Bone marrow (tissue), 2 donors: ENCODE data around the gene CCDC15.
"Not testable (repeated sequence)": the region's sequence is repeated elsewhere in the genome, so short reads cannot be mapped to it uniquely, and the experiment has no call there.

ENCODE experiments used
- DNase-seq, 2 donors: peaks; one replicate each; lab custom pipeline; 2025; lab: John Stamatoyannopoulos, UW

The CCDC15 gene

DNA sequence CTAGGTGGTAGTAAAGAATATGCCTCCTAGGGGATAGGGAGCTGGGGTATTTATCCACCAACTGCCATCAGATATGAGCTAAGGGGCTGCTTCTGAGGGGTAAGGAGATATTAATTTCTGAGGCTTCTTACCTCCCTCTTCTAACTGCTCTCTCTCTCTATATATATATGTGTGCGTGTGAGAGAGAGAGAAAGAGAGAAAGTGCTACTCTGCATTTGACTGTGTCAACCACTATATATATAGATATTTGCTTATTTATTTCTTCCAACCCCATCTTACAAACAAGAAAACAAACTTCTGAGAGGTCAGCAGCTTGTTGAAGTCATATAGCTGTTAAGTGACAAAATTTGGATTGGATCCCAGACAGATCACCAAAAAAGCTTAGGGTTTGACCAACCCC lies 12.3 kb upstream of the CCDC15 start:
- DNase-seq, result no peak

DNA sequence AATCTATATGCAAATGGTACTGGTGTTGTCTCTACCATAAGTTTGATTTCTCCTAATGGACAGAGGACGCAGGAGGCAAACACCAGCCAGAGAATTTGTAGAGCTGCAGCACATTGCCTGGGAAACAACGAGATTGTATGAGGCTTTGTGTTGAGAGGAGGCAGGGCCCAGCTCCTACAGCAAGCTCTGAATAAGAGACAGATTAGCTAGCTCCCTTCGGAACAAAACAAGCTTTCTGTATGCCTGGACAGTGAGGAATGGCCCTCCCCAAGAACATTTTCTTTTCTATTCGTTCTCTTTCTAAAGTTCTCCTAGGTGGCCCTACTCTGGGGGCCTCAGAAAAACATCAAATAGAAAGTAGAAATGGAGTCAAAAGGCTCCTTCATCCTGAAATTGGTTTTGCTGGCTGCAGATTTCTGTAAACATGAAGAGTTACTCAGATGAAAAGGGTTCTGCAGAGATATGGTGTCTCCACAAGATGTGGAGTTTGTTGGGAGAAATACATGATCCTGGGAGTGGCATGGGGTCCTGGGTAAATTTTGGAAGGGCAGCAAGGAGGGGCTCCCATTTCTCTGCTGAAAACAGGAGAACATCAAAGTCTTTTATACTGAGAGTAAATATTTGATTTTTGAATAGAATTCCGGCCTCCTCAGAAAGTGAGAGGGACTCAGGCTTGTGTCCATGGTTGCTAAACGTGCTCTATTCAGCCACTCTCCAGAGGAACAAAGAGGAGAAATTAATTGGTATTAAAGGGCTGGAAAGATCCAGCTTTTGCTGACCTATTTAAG lies 11.3 kb upstream of the CCDC15 start:
- no peak for DNase-seq

DNA sequence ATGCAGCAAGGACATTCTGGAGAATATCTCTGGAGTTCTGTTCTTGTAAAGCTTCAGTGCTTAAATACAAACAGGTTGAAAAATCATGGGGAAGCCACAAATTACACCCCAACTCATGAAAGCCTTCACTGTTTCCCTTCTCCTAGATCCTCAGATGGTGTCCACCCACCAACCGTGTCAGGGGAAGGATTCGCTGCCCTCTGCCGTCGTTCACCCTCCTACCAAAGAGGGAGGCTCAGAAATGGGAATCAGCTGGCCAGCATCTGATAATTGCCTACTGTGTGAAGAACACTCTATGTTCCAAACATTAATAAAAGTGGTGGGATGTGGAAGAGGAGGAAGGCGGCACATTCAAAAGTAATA lies 10.8 kb upstream of the CCDC15 start:
- DNase-seq, result no peak

DNA sequence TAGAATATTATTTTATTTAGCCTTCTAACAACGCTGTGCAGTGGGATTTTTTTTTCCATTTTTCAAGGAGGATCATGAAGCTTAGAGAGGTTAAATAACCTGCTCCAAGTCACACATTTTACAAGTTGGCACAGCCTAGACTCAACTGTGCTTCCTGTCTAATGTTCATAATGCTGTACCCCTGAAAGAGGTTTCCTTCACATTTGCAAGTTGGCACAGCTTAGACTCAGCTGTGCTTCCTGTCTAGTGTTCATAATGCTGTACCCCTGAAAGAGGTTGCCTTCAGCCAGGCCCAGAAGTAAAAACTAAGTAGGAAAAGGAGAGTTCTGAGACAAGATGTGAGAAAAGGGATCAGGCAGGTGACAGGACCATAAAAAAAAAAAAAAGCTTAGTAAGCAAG lies 10.3 kb upstream of the CCDC15 start:
- DNase-seq, result no peak

DNA sequence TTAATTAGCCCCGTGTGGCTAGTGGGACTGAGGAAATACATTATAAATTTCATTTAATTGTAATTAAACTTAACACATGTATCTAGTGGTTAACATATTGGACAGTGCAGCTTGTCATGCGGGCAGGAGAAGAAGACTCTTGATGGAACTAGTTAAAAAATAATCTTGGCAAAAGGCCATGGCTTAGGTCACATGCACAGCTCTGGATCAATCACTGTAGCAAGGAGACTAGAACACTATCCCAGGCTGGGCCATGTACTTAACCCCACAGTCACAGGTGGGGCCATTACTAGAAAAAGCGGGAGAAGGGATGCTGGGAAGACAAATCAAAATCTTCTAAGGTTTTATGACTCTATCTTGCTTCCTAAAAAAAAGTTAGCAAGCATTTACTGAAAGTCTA lies 9.4 kb upstream of the CCDC15 start:
- DNase-seq, result no peak

DNA sequence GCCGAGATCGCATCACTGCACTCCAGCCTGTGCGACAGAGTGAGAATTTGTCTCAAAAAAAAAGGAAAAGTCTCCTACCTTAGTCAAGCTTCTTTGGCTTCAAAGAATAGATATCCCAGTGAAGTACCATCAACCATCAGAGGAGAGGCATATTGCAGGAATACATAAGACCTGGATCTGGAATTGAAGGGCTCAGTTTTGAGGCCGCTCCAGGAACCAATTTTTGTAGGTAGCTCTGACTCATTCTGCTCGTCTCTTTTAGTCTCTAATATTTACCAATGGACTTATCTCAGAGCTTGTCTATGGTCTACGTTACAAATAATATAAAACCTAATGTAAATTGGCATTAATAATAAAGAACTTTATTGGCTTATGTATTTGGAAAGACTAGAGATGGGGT lies 8.2 kb upstream of the CCDC15 start:
- DNase-seq, result no peak

DNA sequence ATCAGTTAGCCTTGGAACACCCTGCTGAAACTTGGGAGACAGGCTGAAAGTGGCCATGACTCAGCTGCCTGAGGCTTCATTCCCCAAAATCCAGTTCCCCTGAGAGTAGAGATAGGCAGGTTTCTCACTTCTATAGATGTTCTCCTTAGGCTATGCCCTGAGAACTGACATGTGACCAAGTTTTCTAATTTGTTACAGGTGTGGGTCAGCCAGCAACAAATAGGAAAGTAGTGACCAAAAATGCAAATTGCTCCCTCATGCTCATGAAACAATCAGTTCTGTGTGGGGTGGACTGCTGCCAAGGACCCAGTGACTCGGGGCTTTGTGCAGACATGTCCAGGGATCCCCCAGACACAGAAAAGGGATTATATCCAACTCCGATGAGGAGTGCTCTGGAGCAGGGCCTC lies 7.3 kb upstream of the CCDC15 start:
- DNase-seq, result no peak

DNA sequence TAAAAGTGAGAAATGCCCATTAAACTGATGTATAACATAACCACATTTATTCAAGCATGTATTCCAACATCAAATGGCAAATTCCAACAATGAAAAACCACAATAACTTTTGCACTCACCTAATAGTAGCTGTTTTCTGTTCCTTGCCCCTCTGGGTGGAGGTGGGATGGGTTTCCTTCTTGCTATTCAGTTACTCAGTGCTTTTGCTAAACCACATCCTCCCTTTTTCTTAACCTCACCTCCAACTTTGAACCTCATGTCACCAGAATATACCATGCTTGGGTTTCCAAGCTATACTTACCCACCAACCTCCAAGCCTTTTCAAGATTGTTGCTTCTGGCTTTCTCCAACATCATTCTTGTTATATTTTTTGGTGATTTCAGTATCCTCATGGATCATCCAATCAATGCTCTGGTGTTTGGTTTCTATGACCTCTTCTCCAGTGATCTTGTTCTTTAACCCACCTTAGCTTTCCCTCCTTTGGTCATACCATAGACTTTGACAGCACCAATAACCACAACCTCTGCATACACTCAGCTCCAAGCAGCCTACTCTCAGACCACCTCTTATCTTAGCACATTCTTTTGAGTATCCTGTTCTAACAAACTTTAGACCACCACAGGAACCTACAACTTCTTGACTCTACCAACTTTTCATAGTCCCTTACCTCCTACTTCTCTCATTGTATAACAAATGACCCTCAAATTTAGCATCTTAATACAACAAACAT lies 3.2 kb upstream of the CCDC15 start:
- no peak for DNase-seq

DNA sequence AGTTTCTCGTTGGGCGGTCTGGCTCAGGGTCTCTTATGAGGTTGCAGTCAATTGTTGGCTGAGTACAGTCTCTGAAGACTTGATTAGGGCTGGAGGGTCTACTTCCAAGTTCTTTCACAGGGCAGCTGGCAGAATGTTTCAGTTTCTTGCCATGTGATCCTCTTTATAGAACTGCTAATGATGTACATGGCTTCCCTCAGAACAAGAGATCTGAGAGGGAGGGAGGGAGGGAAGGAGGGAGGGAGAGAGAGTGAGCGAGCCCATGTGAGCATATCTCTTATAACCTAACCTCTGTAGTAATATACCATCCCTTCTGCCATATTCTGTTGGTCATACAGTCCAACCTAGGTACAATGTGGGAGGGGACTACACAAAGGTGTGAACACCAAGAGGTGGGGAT lies 2.7 kb upstream of the CCDC15 start:
- no peak for DNase-seq

DNA sequence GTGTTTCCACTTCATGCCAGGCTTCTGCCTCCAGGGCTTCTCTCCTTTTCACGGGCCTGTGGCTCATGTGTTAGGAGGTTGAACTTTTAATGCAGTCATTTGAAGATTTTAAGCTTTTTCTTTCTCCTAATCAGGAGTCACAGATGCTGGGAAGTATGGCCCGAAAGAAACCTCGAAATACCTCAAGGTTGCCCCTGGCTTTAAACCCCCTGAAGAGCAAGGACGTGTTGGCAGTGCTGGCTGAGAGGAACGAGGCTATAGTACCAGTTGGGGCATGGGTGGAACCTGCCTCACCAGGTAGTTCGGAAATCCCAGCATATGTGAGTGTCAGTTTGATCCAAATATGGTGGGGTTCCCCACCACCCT lies 571 bp downstream of the CCDC15 start:
- DNase-seq, result no peak

DNA sequence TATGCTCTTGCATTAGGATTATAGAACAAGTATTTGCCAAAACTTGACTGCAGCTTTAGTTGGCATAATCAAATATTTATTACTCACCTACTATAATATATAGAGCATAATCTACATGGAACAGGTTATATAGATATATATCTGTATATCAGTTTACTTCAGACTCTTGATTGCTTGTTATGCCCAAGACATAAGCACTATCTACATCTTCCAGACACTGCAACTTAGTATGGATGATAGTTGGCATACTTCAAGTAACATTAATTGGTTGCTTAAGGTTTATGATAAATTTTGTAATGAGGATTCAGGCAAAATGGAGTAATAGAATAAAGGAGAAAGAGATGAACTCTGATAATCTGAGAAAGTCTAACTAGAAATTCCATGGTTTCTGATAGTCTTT lies 1.0 kb downstream of the CCDC15 start:
- DNase-seq, result no peak

DNA sequence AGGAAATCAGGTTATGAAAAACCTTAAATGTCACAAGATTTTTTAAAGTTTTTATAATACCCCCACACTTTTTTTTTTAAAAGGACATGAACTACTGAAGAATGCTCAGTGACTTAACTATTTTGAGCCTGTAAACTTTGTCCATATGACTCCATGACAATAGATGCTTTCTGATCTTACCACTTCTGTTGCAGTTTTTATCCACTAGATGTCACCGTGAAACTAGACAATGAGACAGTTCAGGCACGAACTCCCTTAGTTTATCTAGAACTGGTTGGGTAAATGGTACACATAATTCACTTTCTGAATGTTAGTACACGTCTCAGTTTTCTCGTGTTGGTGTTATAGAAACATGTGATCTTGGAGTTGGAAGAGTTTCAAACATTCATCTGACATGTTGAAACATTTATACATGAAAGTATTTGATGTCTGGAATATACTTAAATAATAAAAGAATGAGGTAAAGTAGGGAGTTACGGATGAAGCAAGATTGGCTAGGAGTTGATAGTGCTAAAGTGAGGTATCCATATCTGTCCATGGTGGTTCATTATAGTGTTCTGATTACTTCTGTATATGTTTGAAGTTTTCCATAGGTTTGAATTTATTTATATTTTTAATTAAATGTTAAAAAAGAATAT lies 8.1 kb downstream of the CCDC15 start:
- DNase-seq, result peak in 1 of 2 donors; percentile 76

DNA sequence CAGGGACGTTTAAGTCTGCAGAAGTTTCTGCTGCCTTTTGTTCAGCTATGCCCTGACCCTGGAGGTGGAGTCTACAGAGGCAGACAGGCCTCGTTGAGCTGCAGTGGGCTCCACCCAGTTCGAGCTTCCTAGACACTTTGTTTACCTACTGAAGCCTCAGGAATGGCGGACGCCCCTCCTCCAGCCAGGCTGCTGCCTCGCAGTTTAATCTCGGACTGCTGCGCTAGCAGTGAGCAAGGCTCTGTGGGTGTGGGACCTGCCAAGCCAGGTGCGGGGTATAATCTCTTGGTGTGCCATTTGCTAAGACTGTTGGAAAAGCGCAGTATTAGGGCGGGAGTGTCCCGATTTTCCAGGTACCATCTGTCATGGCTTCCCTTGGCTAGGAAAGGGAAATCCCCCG lies 14.2 kb downstream of the CCDC15 start:
- not testable (repeated sequence) for DNase-seq

DNA sequence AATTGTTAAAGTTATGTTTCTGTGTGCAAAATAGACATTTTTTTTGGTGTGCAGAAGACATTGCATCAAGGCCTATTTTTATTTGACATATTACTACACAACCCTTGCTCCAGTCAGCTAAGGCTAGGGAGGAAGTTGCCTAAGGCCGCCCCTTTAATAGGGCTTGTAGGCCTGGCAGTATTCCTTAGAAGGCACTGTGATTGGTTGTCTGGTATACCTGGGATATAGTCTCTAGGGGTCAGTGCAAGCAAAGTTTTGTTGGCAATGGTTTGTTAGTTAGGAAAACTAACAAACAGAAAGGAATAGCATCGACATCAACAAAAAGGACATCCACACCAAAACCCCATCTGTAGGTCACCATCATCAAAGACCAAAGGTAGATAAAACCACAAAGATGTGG lies 16.9 kb downstream of the CCDC15 start:
- DNase-seq, result no peak

DNA sequence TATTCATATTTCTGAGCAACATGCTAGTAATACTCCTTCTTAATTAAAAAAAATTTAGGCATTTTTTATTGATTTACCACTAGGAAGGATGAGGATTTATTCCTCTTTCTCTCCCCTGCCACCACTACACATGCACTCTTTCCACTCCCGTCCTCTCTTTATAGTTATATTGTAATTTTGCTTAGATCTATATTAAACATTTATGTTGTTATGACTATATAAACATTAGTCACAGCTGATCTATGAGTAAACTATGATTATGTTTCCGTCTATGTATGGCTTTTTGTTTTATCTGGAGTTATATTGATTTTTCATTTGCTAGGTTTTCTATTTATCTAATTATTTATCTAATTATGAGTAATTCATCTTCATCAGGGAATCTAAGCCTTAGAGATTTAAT lies 17.8 kb downstream of the CCDC15 start:
- no peak for DNase-seq

DNA sequence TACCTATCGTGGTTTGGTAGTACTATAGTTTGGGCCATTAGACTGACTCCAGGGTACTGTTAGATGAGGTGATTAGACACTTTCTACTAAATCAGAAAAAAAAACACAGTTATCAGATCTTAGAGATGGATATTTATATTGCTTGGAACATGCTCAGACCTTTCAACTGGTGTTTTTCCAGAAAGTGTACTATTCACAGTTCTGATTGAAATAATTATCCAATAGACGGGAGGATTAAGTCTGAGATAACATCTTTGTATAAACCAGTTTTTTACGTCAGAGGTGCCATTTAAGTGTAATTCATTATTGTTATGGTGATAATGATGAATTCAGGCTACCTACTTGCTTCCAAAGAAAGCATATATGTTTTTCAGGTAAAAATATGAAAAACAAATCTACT lies 22.5 kb downstream of the CCDC15 start:
- no peak for DNase-seq

DNA sequence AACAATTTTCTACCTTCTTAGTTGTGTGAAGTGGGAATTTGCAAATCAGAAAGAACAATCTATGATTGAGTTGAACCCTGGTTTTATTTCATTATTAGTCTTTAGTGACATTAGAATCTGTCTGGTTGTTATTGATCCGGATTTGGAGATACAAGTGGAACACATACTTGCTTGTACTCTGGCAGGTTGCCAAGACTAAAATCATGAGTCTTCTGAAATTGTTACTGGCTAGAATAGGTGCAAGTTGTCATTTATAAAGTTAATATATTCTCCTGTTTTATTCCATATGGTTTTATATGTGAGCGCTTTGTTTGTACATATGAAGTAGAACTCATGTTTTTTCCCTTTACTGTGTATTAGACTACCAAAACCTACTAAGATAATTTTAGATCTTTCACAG lies 23.0 kb downstream of the CCDC15 start:
- no peak for DNase-seq

DNA sequence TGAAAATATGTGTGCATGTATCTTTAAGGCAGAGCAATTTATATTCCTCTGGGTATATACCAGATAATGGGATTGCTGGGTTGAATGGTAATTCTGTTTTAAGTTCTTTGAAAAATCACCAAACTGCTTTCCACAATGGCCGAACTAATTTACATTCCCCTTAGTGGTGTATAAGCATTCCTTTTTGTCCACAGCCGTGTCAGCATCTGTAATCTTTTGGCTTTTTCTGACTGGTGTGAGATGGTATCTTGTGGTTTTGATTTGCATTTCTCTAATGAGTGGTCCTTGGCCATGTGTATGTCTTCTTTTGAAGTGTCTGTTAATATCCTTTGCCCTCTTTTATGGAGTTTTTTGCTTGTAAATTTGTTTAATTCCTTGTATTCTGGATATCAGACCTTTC lies 24.3 kb downstream of the CCDC15 start:
- DNase-seq, result no peak

DNA sequence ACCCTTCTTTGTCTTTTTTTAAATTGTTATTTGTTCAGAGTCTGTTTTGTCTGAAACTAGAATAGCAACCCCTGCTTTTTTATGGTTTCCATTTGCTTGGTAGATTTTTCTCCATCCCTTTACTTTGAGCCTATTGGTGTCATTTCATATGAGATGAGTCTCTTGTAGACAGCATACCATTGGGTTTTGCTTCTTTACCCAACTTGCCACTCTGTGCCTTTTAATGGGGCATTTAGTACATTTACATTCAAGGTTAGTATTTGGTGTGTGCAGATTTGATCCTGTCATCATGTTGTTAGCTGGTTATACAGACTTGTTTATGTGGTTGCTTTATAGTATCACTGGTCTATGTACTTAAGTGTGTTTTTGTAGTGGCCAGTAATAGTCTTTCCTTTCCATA lies 28.0 kb downstream of the CCDC15 start:
- no peak for DNase-seq

DNA sequence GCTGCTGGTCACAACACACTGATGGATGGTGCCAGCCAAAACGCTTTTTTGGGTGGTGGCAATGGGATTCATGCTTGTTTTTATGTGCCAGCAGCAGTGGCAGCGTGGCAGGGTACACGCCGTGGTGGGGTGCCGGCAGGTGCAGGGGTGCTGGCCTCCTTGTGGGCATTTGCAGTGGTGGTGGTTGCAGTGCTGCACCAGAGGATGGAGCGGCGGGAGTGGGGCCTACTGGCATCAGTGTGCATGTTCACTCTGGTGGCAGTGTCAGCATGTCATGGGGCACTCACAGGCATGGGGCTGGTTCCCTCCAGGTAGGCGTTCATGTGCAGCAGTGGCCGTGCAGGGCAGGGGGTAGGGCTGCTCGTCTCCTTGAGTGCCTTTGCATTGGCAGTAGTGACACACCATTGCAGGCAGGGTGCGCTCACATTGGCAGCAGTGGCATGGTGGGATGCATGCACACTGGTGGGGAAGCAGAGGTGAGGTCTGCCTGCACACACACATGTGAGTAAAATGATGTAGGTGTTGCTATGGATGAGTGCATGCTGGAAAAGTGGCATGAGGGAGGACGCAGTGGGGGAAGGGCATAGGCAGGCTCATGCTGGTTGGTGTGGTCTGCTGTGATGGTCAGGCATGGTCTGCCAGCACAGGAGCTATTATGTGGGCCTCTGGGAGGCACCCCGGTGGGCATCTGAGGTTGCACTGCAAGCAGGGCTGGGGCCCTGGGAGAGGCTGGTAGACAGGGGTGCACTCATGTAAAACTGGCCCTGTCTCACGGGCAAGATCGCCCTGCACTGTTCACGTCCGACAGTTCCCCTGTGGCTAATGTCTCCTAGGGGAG lies 29.9 kb downstream of the CCDC15 start:
- DNase-seq, result no peak

DNA sequence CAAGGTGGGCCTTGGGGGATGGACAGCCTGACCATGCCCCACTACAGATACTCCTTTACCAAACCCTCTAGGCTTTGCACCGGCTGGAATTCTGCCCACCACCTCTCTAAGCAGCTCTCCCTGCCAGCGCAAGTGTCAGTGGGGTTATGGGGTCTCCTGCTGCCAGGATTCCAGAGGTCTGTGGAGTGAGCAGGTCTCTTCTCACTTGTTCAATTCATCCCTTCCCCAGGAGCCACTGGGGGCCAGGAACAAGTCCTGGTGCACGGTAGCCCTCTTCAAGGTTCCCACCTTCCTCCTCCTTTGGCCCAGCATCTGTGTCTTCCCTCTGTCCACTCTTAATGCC lies 30.5 kb downstream of the CCDC15 start:
- no peak for DNase-seq

DNA sequence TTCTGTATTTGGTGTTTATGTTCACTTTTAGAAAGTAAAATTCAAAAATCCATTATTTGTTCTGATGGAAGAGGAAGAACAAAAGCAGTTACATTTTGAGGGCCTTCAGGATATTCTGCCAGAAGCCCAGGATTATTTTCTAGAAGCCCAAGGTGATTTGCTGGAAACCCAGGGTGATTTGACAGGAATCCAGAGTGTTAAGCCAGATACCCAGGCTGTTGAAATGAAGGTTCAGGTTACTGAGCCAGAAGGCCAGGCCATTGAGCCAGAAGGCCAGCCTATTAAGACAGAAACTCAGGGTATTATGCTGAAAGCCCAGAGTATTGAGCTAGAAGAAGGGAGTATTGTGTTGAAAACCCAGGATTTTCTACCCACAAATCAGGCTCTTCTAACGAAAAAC lies 33.1 kb downstream of the CCDC15 start:
- DNase-seq, result no peak

DNA sequence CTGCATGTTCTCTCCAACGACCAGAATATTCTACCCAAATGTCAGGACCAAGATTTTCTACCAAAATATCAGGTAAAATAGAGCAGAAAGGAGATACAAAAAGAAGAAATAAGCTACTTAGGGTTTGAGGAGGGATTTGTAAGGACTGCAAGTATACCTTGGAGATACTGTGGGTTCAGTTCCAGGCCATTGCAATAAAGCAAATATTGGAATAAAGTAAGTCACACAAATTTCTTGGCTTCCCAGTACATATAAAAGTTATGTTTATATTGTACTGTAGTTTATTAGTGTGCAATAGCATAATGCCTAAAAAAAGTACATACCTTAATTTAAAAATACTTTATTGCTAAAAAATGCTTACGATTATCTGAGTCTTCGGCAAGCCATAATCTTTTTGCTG lies 34.1 kb downstream of the CCDC15 start:
- DNase-seq, result no peak
